OCI-LY7 (cell line): ENCODE results near the gene C1QTNF9.

Experiments used
- EZH2phosphoT487 ChIP-seq: fragments of 200-600 bp; sonication (generic); IDR thresholded peaks from 2 replicates; pipeline ENCODE4 v1.6.1; 2018; ENCODE audit warnings: low read depth, borderline replicate concordance, mild to moderate bottlenecking, mixed run types, antibody characterized with exemption, low read length, moderate library complexity, mixed read lengths
- TF ChIP-seq, protein P1 (sequence below): fragments of 200-600 bp; sonication (generic); conservative IDR thresholded peaks from 2 replicates; pipeline ENCODE4 v1.5.1; 2014; ENCODE audit warnings: mild to moderate bottlenecking, antibody characterized with exemption, low read length, moderate library complexity, mixed read lengths

GRCh38 chr13:24356270-24356669, 46.9 kb downstream of the C1QTNF9 start:
- TF ChIP-seq, protein P1, sequence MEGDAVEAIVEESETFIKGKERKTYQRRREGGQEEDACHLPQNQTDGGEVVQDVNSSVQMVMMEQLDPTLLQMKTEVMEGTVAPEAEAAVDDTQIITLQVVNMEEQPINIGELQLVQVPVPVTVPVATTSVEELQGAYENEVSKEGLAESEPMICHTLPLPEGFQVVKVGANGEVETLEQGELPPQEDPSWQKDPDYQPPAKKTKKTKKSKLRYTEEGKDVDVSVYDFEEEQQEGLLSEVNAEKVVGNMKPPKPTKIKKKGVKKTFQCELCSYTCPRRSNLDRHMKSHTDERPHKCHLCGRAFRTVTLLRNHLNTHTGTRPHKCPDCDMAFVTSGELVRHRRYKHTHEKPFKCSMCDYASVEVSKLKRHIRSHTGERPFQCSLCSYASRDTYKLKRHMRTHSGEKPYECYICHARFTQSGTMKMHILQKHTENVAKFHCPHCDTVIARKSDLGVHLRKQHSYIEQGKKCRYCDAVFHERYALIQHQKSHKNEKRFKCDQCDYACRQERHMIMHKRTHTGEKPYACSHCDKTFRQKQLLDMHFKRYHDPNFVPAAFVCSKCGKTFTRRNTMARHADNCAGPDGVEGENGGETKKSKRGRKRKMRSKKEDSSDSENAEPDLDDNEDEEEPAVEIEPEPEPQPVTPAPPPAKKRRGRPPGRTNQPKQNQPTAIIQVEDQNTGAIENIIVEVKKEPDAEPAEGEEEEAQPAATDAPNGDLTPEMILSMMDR: no peak
- TF ChIP-seq EZH2phosphoT487: no peak
